HEK293T (cell line): ENCODE data around the gene VEPH1.

Experiments
- CTBP1 ChIP-seq: fragments of 450-650 bp; IDR thresholded peaks from 2 replicates; pipeline ENCODE4 v1.6.1; 2016; ENCODE audit warnings: borderline replicate concordance
- FOXA1 ChIP-seq: fragments of 450-650 bp; IDR thresholded peaks from 2 replicates; pipeline ENCODE4 v1.6.1; 2016; ENCODE audit warnings: mild to moderate bottlenecking
- FOXK2 ChIP-seq: fragments of 450-650 bp; IDR thresholded peaks from 2 replicates; pipeline ENCODE4 v1.6.1; 2016; ENCODE audit warnings: mild to moderate bottlenecking

GRCh38 chr3:157268026-157268425 lies 235.2 kb downstream of the VEPH1 start:
- TF ChIP-seq FOXA1 (no peak), FOXK2 (no peak), CTBP1 (no peak)
